Fibroblast of lung (primary cell): ENCODE results near the gene ADAM21.
"Not testable (repeated sequence)": the region's sequence is repeated elsewhere in the genome, so short reads cannot be mapped to it uniquely, and the experiment has no call there.

ENCODE experiments used
- CTCF ChIP-seq, 2 donors: IDR thresholded peaks in 1 of 2; conservative IDR thresholded peaks in 1 of 2; 1 replicate in 1 of 2; 2 replicates in 1 of 2; pipeline ENCODE4 v1.5.1; 2011 to 2012; ENCODE audit warnings: low read length in 2 of 2, control low read depth in 1 of 2, inconsistent platforms in 1 of 2, low read depth in 1 of 2, mild to moderate bottlenecking in 1 of 2
- EZH2 ChIP-seq: IDR thresholded peaks from 2 replicates; pipeline ENCODE4 v1.5.1; 2012; ENCODE audit warnings: low read length, control low read depth, mild to moderate bottlenecking; ENCODE audit errors: missing control alignments

- TF ChIP-seq CTCF (conservative IDR thresholded peaks at IDR 0.05 in 1 of 2, IDR thresholded peaks at IDR 0.05 in 1 of 2; ENCODE audit: low read depth in 1 of 2, low read length in 2 of 2); EZH2: not testable (repeated sequence)
Measured at GRCh38 chr14:70477356-70478105, 25.6 kb downstream of the ADAM21 start.
